Astrocyte of the cerebellum (primary cell): Measurements from ENCODE around the gene CDPF1.

Experiments
- DNase-seq: peaks from one replicate; pipeline ENCODE4 v3.0.0-alpha.2; 2011; ENCODE audit warnings: low read depth
- H3K4me3 ChIP-seq: 2 replicates; pipeline ENCODE4 v1.5.1; 2011; ENCODE audit warnings: mild to moderate bottlenecking, low read depth, low read length, moderate library complexity
- in situ Hi-C: cut with HindIII; loops from 2 replicates; pipeline ENCODE4 v1.10.0; 2017; ENCODE audit warnings: low sequenced_read_pairs
- TF ChIP-seq, protein P1 (sequence below): IDR thresholded peaks from 2 replicates; pipeline ENCODE4 v1.5.1; 2012; ENCODE audit warnings: low read length, low read depth, moderate library complexity, mild to moderate bottlenecking; ENCODE audit errors: missing control alignments

The CDPF1 gene

GRCh38 chr22:46214149-46214548 lies 35.9 kb downstream of the CDPF1 start:
- no peak overlapping the region for H3K4me3 ChIP-seq
- TF ChIP-seq, protein P1, sequence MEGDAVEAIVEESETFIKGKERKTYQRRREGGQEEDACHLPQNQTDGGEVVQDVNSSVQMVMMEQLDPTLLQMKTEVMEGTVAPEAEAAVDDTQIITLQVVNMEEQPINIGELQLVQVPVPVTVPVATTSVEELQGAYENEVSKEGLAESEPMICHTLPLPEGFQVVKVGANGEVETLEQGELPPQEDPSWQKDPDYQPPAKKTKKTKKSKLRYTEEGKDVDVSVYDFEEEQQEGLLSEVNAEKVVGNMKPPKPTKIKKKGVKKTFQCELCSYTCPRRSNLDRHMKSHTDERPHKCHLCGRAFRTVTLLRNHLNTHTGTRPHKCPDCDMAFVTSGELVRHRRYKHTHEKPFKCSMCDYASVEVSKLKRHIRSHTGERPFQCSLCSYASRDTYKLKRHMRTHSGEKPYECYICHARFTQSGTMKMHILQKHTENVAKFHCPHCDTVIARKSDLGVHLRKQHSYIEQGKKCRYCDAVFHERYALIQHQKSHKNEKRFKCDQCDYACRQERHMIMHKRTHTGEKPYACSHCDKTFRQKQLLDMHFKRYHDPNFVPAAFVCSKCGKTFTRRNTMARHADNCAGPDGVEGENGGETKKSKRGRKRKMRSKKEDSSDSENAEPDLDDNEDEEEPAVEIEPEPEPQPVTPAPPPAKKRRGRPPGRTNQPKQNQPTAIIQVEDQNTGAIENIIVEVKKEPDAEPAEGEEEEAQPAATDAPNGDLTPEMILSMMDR: no peak
- in situ Hi-C loops: no loop called here
- no peak for DNase-seq

- H3K4me3 ChIP-seq: no peak overlapping the region
- in situ Hi-C loops: no loop called here
- no peak for DNase-seq
- TF ChIP-seq, protein P1: no peak
Observed at GRCh38 chr22:46213052-46213451, 37.0 kb downstream of the CDPF1 start.

GRCh38 chr22:46212195-46212594 lies 37.9 kb downstream of the CDPF1 start:
- no peak overlapping the region for H3K4me3 ChIP-seq
- no peak for DNase-seq
- in situ Hi-C loops: no loop called here
- TF ChIP-seq, protein P1: no peak

GRCh38 chr22:46209262-46209661 lies 40.8 kb downstream of the CDPF1 start:
- in situ Hi-C loops: no loop called here
- DNase-seq: no peak
- no peak overlapping the region for H3K4me3 ChIP-seq
- TF ChIP-seq, protein P1: no peak

DNA sequence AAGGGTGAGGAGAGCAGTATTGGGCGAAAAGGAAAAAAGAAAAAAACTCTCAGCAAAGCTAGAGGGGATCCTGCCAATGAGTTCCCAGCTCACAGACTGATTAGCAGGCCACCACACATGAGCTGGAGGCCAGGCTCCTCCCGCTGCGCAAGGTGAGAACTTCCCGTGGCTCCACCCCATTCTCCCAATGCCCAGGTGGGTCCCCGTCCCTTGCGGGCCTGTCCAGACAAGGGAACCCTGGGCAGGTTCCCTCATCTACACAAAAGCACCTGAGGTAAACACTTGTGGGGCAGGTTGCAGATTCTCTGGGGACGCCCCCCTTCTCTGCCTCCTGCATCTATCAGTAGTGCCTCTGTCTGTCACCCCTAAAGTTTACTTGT lies 46.5 kb downstream of the CDPF1 start:
- no peak overlapping the region for H3K4me3 ChIP-seq
- TF ChIP-seq, protein P1: no peak
- no peak for DNase-seq
- in situ Hi-C loops: no loop called here

- no peak overlapping the region for H3K4me3 ChIP-seq
- DNase-seq: no peak
- TF ChIP-seq, protein P1: no peak
- in situ Hi-C loops: no loop called here
Observed at GRCh38 chr22:46202897-46203600, 47.0 kb downstream of the CDPF1 start.
